HG03520 (cell line): ENCODE measurements around the gene CD207.

Experiments used
- ATAC-seq: cut with Tn5 transposase; IDR thresholded peaks from one replicate; pipeline ENCODE4 v1.9.1; 2021; ENCODE audit warnings: mild to moderate bottlenecking, moderate library complexity; ENCODE audit not compliant: unreplicated experiment

CD207 gene

DNA sequence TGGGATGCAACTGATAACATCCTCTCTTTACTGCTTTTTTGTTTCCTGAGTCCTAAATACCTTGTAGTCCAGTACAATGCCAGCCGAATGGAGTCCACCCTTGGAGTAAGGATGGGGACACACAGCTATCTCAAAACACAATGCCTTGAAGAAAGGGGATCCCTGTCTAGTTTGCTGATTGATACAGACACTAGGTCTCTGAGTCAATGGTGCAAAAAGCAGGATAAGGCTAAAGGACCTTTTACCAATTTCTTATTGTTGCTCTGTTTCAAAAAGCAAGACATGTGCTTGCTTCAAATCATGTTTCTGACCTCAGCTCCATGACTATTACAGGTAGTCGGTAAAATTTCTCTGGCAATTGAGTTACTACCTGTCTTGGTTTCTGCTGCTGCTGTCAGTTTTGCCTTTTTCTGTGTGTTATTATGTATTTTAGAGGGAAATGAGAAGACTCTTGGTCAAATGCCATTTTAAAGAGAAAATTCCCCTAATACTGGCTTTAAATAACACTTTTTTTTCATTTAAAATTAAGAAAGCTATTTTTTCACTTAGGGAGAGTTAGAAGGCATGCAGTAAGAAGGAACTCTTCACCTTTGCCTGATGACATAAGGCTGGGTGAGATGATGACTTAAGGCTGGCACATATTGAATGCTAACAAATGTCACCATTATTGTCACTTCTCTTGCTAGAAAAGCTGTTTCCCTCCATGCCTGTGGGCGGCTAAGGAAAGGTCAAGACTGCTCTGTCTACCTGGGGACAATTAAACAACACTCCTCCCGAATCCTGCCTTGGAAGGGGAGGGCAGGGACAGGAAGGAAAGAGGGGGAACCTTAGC, 40.2 kb downstream of the CD207 start:
- no peak for ATAC-seq

DNA sequence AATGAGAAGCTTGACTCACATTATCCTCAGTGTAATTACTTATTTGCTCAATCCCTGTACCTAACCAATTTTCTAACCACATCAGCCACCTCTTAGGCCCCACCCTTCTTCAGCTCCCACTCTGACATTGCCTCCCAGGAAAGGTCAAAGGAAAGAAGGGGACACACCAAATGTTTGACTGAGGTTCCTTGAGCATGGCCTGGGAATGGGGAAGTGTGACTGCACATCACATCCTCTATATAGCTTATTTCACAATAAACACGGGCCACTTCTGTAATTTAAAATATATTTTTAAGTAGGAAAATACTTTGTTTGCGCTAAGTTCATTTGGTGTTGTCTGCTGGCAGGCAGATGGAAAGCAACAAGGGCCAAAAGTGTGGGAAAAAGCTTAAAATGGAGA, 42.2 kb downstream of the CD207 start:
- no peak for ATAC-seq

DNA sequence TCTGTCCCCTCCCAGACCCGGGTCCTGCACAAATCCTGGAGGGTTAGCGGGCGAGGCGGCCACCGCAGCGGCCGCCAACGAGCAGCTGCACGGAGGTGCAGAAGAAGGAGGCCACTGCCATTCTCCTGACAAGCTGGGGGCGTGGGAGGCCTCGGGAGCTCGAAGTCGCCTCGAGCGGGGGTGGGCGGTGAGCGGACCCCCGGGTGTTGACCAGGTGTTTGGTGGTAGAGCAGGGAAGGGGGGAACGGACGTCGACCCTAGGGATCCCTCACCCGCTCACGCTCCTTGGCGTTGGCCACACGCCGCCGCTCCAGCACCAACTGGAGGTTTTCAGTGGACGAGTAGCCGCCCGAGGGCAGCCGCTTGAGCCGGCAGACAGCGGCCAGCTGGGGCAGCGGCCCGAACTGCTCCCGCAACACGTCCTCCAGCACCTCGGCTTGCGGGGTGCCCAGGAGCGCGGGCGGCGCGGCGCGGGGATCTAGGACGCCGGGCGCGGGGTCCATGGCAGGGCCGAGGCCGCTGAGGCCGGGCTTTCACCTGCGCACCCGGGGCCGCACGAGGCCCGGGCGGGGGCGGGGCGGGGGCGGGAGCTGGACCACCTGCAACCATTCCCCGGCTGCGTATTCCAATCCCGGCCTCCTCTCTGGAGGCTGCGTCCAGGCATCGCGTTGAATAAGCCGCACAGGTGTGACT, 45.3 kb downstream of the CD207 start, which contains the start of gene FIGLA:
Gene FIGLA, minus strand, starts transcription at position 508 of the 693 bp plus-strand sequence. Its CDS starts 5 bp downstream, at position 503.
- ATAC-seq, result no peak

DNA sequence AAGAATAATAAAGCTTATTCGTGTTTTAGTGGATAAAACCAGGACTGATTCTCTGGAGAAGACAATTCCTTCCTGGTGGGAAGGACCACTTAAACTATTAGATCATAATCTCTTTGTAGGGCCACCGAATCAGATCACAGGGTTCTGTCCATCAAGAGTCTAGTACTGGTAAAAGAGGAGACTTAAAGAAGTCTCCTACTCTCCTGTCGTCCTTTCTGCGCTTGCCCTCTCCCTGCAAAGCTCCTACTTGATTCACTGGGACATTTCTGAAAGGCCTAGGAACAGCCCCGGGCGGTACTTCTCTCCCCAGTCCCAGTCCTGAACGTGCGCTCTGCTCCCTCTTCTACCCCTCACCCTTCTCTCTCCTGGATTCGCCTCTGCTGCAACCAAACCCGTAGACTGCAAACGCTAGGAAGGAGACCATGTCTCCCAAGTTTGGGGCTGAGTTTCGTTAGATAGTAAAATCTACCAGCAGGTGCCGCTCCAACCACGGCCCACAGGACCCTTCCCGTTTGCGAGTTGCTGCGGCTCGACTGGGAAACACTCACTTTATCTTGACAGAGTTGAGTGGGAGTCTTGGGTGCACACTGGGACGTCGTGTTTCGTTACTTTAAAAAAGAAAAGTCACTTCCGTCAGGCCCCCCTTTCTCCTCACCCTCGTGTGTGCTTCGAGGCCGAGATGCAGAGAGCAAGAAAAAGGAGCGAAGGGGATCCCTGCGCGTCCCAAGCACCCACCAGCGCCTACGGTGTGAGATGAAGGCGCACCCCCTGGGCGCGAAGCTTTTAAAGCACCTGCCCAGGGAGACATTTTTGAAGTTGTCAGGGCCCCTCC, 46.1 kb downstream of the CD207 start:
- no peak for ATAC-seq

DNA sequence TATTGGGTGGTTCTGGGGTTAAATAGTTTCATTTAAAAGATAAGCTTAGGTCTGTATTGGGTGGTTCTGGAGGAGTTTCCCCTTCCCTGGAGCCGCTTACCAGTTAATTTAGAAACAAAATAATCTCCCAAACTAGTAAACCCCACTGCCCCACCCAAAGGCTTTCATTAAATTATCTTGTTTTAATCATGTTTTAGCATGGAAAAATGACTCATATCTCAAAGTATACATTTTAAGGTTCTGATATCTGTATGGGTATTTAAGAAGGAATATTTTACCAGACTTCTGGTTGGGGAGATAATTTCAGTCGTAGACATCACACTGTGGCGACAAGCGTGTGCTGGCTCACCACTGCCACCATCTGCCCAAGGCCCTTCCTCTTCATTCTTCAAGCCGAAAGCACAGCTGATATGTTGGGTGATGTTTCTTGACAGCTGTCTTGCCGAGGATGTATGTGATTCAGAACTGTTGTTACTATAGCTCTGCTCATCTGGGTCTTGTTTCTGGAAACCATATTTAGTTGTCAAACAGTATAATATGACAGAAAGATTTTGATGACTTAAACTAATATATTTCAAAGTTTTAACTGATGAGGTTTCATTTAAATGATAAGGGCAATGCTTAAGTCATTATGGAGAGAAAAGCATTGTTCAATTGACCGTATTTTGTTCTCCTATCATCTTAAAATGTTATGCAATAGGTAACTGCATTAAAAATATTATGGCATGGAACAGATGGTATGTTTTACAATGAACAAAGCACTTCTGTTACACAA, 50.3 kb downstream of the CD207 start:
- ATAC-seq, result no peak

DNA sequence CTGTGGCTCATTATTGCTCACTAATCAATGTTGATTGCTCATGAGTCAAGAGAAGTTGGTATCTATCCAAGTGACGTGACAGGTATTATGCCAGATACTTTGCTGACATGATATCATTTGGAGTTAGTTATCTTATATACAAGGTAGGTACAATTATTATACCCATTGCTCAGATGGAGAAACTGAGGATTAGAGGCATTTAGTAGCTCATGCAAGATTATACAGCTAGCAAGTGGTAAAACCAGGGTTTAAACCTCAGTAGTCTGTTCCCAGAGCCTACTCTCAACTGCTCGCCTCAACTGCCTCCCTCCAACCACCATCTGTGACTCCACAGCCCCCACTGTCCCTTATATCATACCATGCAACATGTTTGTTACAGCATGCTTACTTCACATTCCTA, 51.3 kb downstream of the CD207 start:
- no peak for ATAC-seq
